Measurements from ENCODE around the gene IGF2BP3. TPM values are rescaled to one million over a fixed set of nuclear protein-coding genes. Genes with fewer than 3 reads are reported as not detected.
"Not testable (repeated sequence)": the region's sequence is repeated elsewhere in the genome, so short reads cannot be mapped to it uniquely, and the experiment has no call there.

IGF2BP3 gene
- total and polyA plus RNA-seq, 2 donors (not counting 3 experiments of a cell fraction or from before 2014, with no cell fraction given), result 41.2 to 111 TPM

DNA sequence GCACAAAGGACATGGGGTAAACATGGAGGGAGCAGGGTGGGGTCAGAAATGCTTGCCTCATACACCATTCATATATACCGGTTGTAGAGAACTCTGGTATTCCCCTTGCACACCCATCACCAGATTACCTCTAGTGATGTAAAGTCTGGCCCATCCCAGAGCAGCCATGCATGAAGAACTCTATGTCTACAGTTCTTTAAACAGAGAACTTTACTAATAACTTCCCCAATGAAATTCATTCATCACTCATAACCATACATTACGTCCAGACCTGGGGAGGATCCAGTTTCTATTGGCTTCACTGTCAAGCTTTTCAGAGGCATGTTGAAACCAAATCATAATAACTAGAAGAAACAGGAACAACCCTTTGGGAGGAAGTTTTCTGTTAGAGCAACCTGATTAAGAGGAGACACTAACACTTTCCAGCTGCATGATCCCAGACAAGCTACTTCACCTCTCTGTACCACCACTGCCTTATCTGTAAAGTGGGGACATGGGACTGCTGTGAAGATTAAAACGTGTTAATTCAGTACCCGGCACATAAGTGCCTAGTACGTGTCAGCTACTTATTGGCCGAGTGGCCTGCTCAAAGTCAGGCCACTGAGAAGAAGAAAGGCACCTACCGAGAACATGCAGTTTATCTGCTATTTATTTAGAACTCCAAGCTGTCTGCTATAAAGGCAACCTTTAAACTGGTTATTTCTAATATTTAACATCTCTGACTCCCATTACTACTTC lies 59.7 kb downstream of the IGF2BP3 start:
- Histone ChIP-seq H3K27ac (ENCODE audit: insufficient read depth, low read depth, low read length) (no peak overlapping the region), H3K9me1 (replicated peaks; ENCODE audit: control insufficient read depth, extremely low read depth, insufficient read depth, low read length) (no peaks in the 10 kb centered on the region), H4K20me1 (replicated peaks; ENCODE audit: control insufficient read depth, extremely low read depth, insufficient read depth, low read length) (no peaks in the 10 kb centered on the region), H3K36me3 (ENCODE audit: control insufficient read depth in 2 of 2, extremely low read depth in 1 of 2, insufficient read depth in 2 of 2, low read length in 2 of 2) (peaks cover 5 to 16% of the 10 kb centered on the region in 2 experiments), H3K4me2 (ENCODE audit: insufficient read depth, low read length) (no peak overlapping the region), H3K4me3 (replicated peaks in 1 of 3; ENCODE audit: insufficient read depth in 1 of 3, low read depth in 1 of 3, low read length in 3 of 3) (no peak overlapping the region), H3K79me2 (ENCODE audit: control insufficient read depth, insufficient read depth, low read length) (peaks cover 69% of the 10 kb centered on the region), H3K9me3 (replicated peaks; ENCODE audit: control insufficient read depth, insufficient read depth, low read length) (no peaks in the 10 kb centered on the region), H3K27me3 (ENCODE audit: control insufficient read depth in 2 of 2, insufficient read depth in 2 of 2, low read length in 2 of 2) (no peaks in the 10 kb centered on the region), H3K4me1 (ENCODE audit: control insufficient read depth, extremely low read depth, insufficient read depth, low read length) (no peaks in the 10 kb centered on the region), H3K9ac (replicated peaks; ENCODE audit: extremely low read depth, insufficient read depth, low read length) (no peak overlapping the region), H2AFZ (ENCODE audit: low read depth, low read length) (no peak overlapping the region)
- FAIRE-seq (no peak), DNase-seq (ENCODE audit: low read depth, low spot score) (no peak)
- CTCF ChIA-PET, result interaction anchor here (0.9 to 1.2 kb wide), 3 partner anchors 24 to 53 kb away, joined by 3 to 5 read pairs (median 3); no protein-coding TSS in a partner anchor
- no TSS peak for BruUV-seq (replicated peaks)
- dilution Hi-C loops (cut with MboI; ENCODE audit: extremely low pct_ligation_motif_present, low sequenced_read_pairs) (no loop called here), intact Hi-C loops (cut with micrococcal nuclease) (loop anchor here (2.0 kb wide), 1 partner anchor 14 kb away; no protein-coding TSS in a partner anchor)
- TF ChIP-seq POLR2AphosphoS5 (IDR thresholded peaks at IDR 0.05; ENCODE audit: insufficient read depth, low read depth, low read length), result no peak
- TF ChIP-seq, protein P1, sequence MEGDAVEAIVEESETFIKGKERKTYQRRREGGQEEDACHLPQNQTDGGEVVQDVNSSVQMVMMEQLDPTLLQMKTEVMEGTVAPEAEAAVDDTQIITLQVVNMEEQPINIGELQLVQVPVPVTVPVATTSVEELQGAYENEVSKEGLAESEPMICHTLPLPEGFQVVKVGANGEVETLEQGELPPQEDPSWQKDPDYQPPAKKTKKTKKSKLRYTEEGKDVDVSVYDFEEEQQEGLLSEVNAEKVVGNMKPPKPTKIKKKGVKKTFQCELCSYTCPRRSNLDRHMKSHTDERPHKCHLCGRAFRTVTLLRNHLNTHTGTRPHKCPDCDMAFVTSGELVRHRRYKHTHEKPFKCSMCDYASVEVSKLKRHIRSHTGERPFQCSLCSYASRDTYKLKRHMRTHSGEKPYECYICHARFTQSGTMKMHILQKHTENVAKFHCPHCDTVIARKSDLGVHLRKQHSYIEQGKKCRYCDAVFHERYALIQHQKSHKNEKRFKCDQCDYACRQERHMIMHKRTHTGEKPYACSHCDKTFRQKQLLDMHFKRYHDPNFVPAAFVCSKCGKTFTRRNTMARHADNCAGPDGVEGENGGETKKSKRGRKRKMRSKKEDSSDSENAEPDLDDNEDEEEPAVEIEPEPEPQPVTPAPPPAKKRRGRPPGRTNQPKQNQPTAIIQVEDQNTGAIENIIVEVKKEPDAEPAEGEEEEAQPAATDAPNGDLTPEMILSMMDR (IDR thresholded peaks at IDR 0.05; ENCODE audit: extremely low read depth in 1 of 2, insufficient read depth in 1 of 2, low read depth in 1 of 2, low read length in 2 of 2), result no peak
- TF ChIP-seq GATA2 (IDR thresholded peaks at IDR 0.05; ENCODE audit: insufficient read depth, insufficient read length, low read depth, low read length), result no peak
- no peak for TF ChIP-seq EZH2 (IDR thresholded peaks at IDR 0.05; ENCODE audit: borderline replicate concordance, low read depth, low read length, severe bottlenecking)
- no peak for TF ChIP-seq MYC (IDR thresholded peaks at IDR 0.05; ENCODE audit: low read depth, low read length)
- no peak for TF ChIP-seq POLR2A (IDR thresholded peaks at IDR 0.05; ENCODE audit: low read depth, low read length)
- TF ChIP-seq, protein P2, sequence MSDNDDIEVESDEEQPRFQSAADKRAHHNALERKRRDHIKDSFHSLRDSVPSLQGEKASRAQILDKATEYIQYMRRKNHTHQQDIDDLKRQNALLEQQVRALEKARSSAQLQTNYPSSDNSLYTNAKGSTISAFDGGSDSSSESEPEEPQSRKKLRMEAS (IDR thresholded peaks at IDR 0.05; ENCODE audit: insufficient read depth, insufficient read length), result no peak
- no peak for TF ChIP-seq JUN (IDR thresholded peaks at IDR 0.05; ENCODE audit: borderline replicate concordance, insufficient read depth, insufficient read length, low read depth)
- POLR2A ChIA-PET, result no interaction called here

- BruUV-seq (replicated peaks); FAIRE-seq; intact Hi-C loops (cut with micrococcal nuclease): not testable (repeated sequence)
Measured at GRCh38 chr7:23406564-23406963, 63.7 kb downstream of the IGF2BP3 start.

More at GRCh38 chr7:23406564-23406963, 63.7 kb downstream of the IGF2BP3 start:
- CTCF ChIA-PET, result interaction anchor here (0.9 to 1.0 kb wide), 3 partner anchors 9 to 64 kb away, joined by 3 read pairs; partner anchors contain the start of gene IGF2BP3
- H3K27ac ChIP-seq (ENCODE audit: insufficient read depth, low read depth, low read length); H3K27me3 ChIP-seq (ENCODE audit: control insufficient read depth in 2 of 2, insufficient read depth in 2 of 2, low read length in 2 of 2); POLR2A ChIA-PET; H3K4me2 ChIP-seq (ENCODE audit: insufficient read depth, low read length); H3K4me3 ChIP-seq (replicated peaks in 1 of 3; ENCODE audit: insufficient read depth in 1 of 3, low read depth in 1 of 3, low read length in 3 of 3); H3K9ac ChIP-seq (replicated peaks; ENCODE audit: extremely low read depth, insufficient read depth, low read length); H2AFZ ChIP-seq (ENCODE audit: low read depth, low read length); H4K20me1 ChIP-seq (replicated peaks; ENCODE audit: control insufficient read depth, extremely low read depth, insufficient read depth, low read length); H3K9me1 ChIP-seq (replicated peaks; ENCODE audit: control insufficient read depth, extremely low read depth, insufficient read depth, low read length); dilution Hi-C loops (cut with MboI; ENCODE audit: extremely low pct_ligation_motif_present, low sequenced_read_pairs); H3K4me1 ChIP-seq (ENCODE audit: control insufficient read depth, extremely low read depth, insufficient read depth, low read length); DNase-seq (ENCODE audit: low read depth, low spot score); H3K36me3 ChIP-seq (ENCODE audit: control insufficient read depth in 2 of 2, extremely low read depth in 1 of 2, insufficient read depth in 2 of 2, low read length in 2 of 2); H3K9me3 ChIP-seq (replicated peaks; ENCODE audit: control insufficient read depth, insufficient read depth, low read length): not testable (repeated sequence)
- peaks cover 71% of the 10 kb centered on the region for H3K79me2 ChIP-seq (ENCODE audit: control insufficient read depth, insufficient read depth, low read length)

All from endothelial cell of umbilical vein (primary cell).